Measurements from ENCODE around the gene OCRL. TPM values are rescaled to one million over a fixed set of nuclear protein-coding genes. Genes with fewer than 3 reads are reported as not detected.

OCRL gene
- total and polyA plus RNA-seq, 2 of the 13 experiments (the other 11 are each of a cell fraction or from before 2014, with no cell fraction given): 13.4 to 32.0 TPM

DNA sequence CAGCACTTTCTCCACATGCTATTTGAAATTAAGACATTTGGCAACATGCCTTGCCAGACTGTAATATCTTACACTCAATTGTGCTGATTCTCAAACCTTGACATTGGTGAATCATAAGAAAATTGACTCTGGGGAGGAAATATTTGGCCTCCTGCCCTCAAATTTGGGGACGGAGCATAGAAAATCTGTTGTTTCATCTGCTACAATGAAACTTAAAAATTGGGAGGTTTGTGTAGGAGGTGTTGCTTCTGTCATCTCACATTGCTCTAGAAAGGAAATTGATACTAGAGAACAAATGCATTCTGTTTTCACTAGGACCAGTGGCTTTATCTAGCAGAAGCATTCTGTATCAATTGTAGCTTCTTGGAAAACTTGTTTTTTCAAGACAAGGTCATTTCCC, 5.3 kb downstream of the OCRL start:
- POLR2A ChIA-PET: no interaction called here
- DNase-seq (ENCODE audit: low spot score): no peak
- H3K79me2 ChIP-seq (ENCODE audit: insufficient read depth, low read length): peaks cover 10% of the 10 kb centered on the region
- intact Hi-C loops (cut with micrococcal nuclease; ENCODE audit: unreplicated experiment): loop anchor here (10.0 kb wide), 1 partner anchor 51 kb away; no protein-coding TSS in a partner anchor
- no TSS peak for BruUV-seq (replicated peaks)
- in situ Hi-C loops (cut with HindIII; ENCODE audit: extremely low pct_ligation_motif_present, low pct_unique_long_range_greater_than_20kb): no loop called here
- H3K9me3 ChIP-seq (ENCODE audit: low read length): no peaks in the 10 kb centered on the region
- no peaks in the 10 kb centered on the region for H3K27me3 ChIP-seq (ENCODE audit: control insufficient read depth in 1 of 2, insufficient read depth in 2 of 2, low read length in 2 of 2)
- no peak for FAIRE-seq
- CTCF ChIA-PET (ENCODE audit: low intra/inter-chr PET ratio, low total read pairs): no interaction called here
- no peak overlapping the region for H3K4me2 ChIP-seq (ENCODE audit: low read depth, low read length)
- H3K4me1 ChIP-seq (ENCODE audit: insufficient read depth, low read length): peaks cover 19% of the 10 kb centered on the region
- no peak overlapping the region for H3K9ac ChIP-seq (ENCODE audit: insufficient read depth, low read depth, low read length)
- no peak overlapping the region for H2AFZ ChIP-seq (ENCODE audit: low read length)
- TF ChIP-seq GTF3A (CRISPR knock-in tag; conservative IDR thresholded peaks at IDR 0.05) (no peak), ZNF792 (CRISPR knock-in tag; IDR thresholded peaks at IDR 0.05) (no peak), ZNF644 (CRISPR knock-in tag; IDR thresholded peaks at IDR 0.05; ENCODE audit: low read depth) (no peak), ZNF382 (CRISPR knock-in tag; IDR thresholded peaks at IDR 0.05; ENCODE audit: borderline replicate concordance) (no peak), MXI1 (IDR thresholded peaks at IDR 0.05; ENCODE audit: borderline replicate concordance, low read depth, low read length) (no peak), ZKSCAN1 (IDR thresholded peaks at IDR 0.05; ENCODE audit: low read length) (no peak), ZNF207 (IDR thresholded peaks at IDR 0.05; ENCODE audit: borderline replicate concordance) (no peak), AHR (CRISPR knock-in tag; IDR thresholded peaks at IDR 0.05) (no peak), ZNF17 (CRISPR knock-in tag; IDR thresholded peaks at IDR 0.05) (no peak), DPF2 (CRISPR knock-in tag; IDR thresholded peaks at IDR 0.05; ENCODE audit: borderline replicate concordance, low read depth) (no peak), SOX5 (CRISPR knock-in tag; IDR thresholded peaks at IDR 0.05; ENCODE audit: borderline replicate concordance) (no peak), SNAPC2 (CRISPR knock-in tag; IDR thresholded peaks at IDR 0.05) (no peak)
- TF ChIP-seq, protein P1, sequence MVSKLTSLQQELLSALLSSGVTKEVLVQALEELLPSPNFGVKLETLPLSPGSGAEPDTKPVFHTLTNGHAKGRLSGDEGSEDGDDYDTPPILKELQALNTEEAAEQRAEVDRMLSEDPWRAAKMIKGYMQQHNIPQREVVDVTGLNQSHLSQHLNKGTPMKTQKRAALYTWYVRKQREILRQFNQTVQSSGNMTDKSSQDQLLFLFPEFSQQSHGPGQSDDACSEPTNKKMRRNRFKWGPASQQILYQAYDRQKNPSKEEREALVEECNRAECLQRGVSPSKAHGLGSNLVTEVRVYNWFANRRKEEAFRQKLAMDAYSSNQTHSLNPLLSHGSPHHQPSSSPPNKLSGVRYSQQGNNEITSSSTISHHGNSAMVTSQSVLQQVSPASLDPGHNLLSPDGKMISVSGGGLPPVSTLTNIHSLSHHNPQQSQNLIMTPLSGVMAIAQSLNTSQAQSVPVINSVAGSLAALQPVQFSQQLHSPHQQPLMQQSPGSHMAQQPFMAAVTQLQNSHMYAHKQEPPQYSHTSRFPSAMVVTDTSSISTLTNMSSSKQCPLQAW (CRISPR knock-in tag; IDR thresholded peaks at IDR 0.05): no peak
- TF ChIP-seq, protein P2, sequence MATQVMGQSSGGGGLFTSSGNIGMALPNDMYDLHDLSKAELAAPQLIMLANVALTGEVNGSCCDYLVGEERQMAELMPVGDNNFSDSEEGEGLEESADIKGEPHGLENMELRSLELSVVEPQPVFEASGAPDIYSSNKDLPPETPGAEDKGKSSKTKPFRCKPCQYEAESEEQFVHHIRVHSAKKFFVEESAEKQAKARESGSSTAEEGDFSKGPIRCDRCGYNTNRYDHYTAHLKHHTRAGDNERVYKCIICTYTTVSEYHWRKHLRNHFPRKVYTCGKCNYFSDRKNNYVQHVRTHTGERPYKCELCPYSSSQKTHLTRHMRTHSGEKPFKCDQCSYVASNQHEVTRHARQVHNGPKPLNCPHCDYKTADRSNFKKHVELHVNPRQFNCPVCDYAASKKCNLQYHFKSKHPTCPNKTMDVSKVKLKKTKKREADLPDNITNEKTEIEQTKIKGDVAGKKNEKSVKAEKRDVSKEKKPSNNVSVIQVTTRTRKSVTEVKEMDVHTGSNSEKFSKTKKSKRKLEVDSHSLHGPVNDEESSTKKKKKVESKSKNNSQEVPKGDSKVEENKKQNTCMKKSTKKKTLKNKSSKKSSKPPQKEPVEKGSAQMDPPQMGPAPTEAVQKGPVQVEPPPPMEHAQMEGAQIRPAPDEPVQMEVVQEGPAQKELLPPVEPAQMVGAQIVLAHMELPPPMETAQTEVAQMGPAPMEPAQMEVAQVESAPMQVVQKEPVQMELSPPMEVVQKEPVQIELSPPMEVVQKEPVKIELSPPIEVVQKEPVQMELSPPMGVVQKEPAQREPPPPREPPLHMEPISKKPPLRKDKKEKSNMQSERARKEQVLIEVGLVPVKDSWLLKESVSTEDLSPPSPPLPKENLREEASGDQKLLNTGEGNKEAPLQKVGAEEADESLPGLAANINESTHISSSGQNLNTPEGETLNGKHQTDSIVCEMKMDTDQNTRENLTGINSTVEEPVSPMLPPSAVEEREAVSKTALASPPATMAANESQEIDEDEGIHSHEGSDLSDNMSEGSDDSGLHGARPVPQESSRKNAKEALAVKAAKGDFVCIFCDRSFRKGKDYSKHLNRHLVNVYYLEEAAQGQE (IDR thresholded peaks at IDR 0.05; ENCODE audit: borderline replicate concordance in 1 of 2, low read depth in 1 of 2, low read length in 2 of 2): no peak
- TF ChIP-seq, protein P3, sequence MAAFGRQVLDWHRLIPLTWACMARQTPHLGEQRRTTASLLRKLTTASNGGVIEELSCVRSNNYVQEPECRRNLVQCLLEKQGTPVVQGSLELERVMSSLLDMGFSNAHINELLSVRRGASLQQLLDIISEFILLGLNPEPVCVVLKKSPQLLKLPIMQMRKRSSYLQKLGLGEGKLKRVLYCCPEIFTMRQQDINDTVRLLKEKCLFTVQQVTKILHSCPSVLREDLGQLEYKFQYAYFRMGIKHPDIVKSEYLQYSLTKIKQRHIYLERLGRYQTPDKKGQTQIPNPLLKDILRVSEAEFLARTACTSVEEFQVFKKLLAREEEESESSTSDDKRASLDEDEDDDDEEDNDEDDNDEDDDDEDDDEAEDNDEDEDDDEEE (CRISPR knock-in tag; IDR thresholded peaks at IDR 0.05): no peak
- no peaks in the 10 kb centered on the region for H4K20me1 ChIP-seq (ENCODE audit: insufficient read depth, low read length)
- 0 out of 5 replicates have a peak, but pooled peaks cover 0 to 5% of the 10 kb centered on the region in 2 experiments for H3K36me3 ChIP-seq (replicated peaks in 1 of 2; ENCODE audit: control insufficient read depth in 1 of 2, insufficient read depth in 2 of 2, low read length in 2 of 2)
- H3K4me3 ChIP-seq (replicated peaks in 1 of 3; ENCODE audit: insufficient read depth in 1 of 3, low read depth in 2 of 3, low read length in 3 of 3): no peak overlapping the region
- whole genome bisulfite sequencing (ENCODE audit: low lambda C conversion rate): 100% methylated on average over 1 of the region's 1 CpG
- ATAC-seq: no peak
- H3K27ac ChIP-seq (ENCODE audit: extremely low read length, insufficient read depth, low read length): no peak overlapping the region

All from HepG2 (cell line).